ENCODE data around the gene LRBA. TPM values are rescaled to one million over a fixed set of nuclear protein-coding genes. Genes with fewer than 3 reads are reported as not detected.

Gene LRBA
- polyA plus RNA-seq, 1 of the 3 experiments (the other 2 are of a cell fraction) = 11.4 TPM

GRCh38 chr4:150853882-150854281 lies 161.2 kb downstream of the LRBA start:
- Histone ChIP-seq H3K4me3 (ENCODE audit: low read depth in 2 of 2, low read length in 1 of 2) (no peak overlapping the region), H3K36me3 (replicated peaks in 1 of 2; ENCODE audit: control insufficient read depth in 1 of 2, insufficient read depth in 2 of 2, low read length in 1 of 2) (peaks cover 5 to 8% of the 10 kb centered on the region in 2 experiments), H3K9ac (no peak overlapping the region), H2AFZ (ENCODE audit: low read depth) (no peak overlapping the region), H3K9me3 (no peaks in the 10 kb centered on the region), H3K4me1 (ENCODE audit: control insufficient read depth in 1 of 2, insufficient read depth in 2 of 2, low read depth in 1 of 2, low read length in 1 of 2) (no peaks in the 10 kb centered on the region; a peak in 1 of 4 replicates), H4K20me1 (ENCODE audit: insufficient read depth) (no peaks in the 10 kb centered on the region), H3K9me2 (no peaks in the 10 kb centered on the region), H3K27ac (ENCODE audit: low read depth in 2 of 2, low read length in 1 of 2) (no peak overlapping the region), H3K4me2 (no peak overlapping the region), H3F3A (replicated peaks; ENCODE audit: insufficient read depth) (no peaks in the 10 kb centered on the region), H3K79me2 (ENCODE audit: insufficient read depth) (no peaks in the 10 kb centered on the region), H3K27me3 (ENCODE audit: insufficient read depth) (no peaks in the 10 kb centered on the region)
- TF ChIP-seq IRF3 (IDR thresholded peaks at IDR 0.05; ENCODE audit: low read depth, low read length) = no peak
- TF ChIP-seq JUND (IDR thresholded peaks at IDR 0.05) = no peak
- ChIA-PET POLR2A (interaction anchor here (0.6 kb wide), 1 partner anchor 60 kb away, joined by 3 read pairs; no protein-coding TSS in a partner anchor), CTCF (interaction anchor here (2.0 kb wide), 1 partner anchor 13 kb away, joined by 7 read pairs; no protein-coding TSS in a partner anchor)
- DNase-seq = no peak
- WGBS (ENCODE audit: low lambda C conversion rate) = 95% methylated on average over 2 of the region's 2 CpGs

GRCh38 chr4:150852216-150852615 lies 162.9 kb downstream of the LRBA start:
- 95% methylated on average over 1 of the region's 1 CpG for WGBS (ENCODE audit: low lambda C conversion rate)
- Histone ChIP-seq H3K79me2 (ENCODE audit: insufficient read depth) (no peaks in the 10 kb centered on the region), H3K4me1 (ENCODE audit: control insufficient read depth in 1 of 2, insufficient read depth in 2 of 2, low read depth in 1 of 2, low read length in 1 of 2) (no peaks in the 10 kb centered on the region; a peak in 1 of 4 replicates), H3K9me3 (no peaks in the 10 kb centered on the region), H3K9me2 (0 out of 2 replicates have a peak, but pooled peaks cover 4% of the 10 kb centered on the region), H3K36me3 (replicated peaks in 1 of 2; ENCODE audit: control insufficient read depth in 1 of 2, insufficient read depth in 2 of 2, low read length in 1 of 2) (peaks cover 8 to 10% of the 10 kb centered on the region in 2 experiments), H3K4me3 (ENCODE audit: low read depth in 2 of 2, low read length in 1 of 2) (no peak overlapping the region), H3K27me3 (ENCODE audit: insufficient read depth) (no peaks in the 10 kb centered on the region), H3K9ac (no peak overlapping the region), H3K4me2 (no peak overlapping the region), H3K27ac (ENCODE audit: low read depth in 2 of 2, low read length in 1 of 2) (no peak overlapping the region), H3F3A (replicated peaks; ENCODE audit: insufficient read depth) (no peaks in the 10 kb centered on the region), H2AFZ (ENCODE audit: low read depth) (no peak overlapping the region), H4K20me1 (ENCODE audit: insufficient read depth) (no peaks in the 10 kb centered on the region)
- TF ChIP-seq RXRA (IDR thresholded peaks at IDR 0.05; ENCODE audit: borderline replicate concordance, low read depth) = no peak
- no peak for TF ChIP-seq CTCF (IDR thresholded peaks at IDR 0.05)
- TF ChIP-seq EP300 (IDR thresholded peaks at IDR 0.05; ENCODE audit: borderline replicate concordance in 1 of 2, low read depth in 1 of 2, low read length in 1 of 2) = no peak
- TF ChIP-seq POLR2AphosphoS5 (IDR thresholded peaks at IDR 0.05; ENCODE audit: low read depth, low read length) = no peak
- POLR2A ChIA-PET = no interaction called here
- no peak for DNase-seq
- CTCF ChIA-PET = interaction anchor here (2.0 kb wide), 1 partner anchor 15 kb away, joined by 7 read pairs; no protein-coding TSS in a partner anchor

GRCh38 chr4:150849016-150849415 lies 166.1 kb downstream of the LRBA start:
- no peak overlapping the region for H3K4me3 ChIP-seq (ENCODE audit: low read depth in 2 of 2, low read length in 1 of 2)
- no peak overlapping the region for H3K27ac ChIP-seq (ENCODE audit: low read depth in 2 of 2, low read length in 1 of 2)
- H3K9me3 ChIP-seq = no peaks in the 10 kb centered on the region
- ChIA-PET POLR2A (no interaction called here), CTCF (no interaction called here)
- 96% methylated on average over 1 of the region's 1 CpG for WGBS (ENCODE audit: low lambda C conversion rate)
- H3K36me3 ChIP-seq (replicated peaks in 1 of 2; ENCODE audit: control insufficient read depth in 1 of 2, insufficient read depth in 2 of 2, low read length in 1 of 2) = peaks cover 10 to 12% of the 10 kb centered on the region in 2 experiments
- H3K9me2 ChIP-seq = 0 out of 2 replicates have a peak, but pooled peaks cover 4% of the 10 kb centered on the region
- DNase-seq = no peak
- H3K9ac ChIP-seq = no peak overlapping the region
- no peaks in the 10 kb centered on the region for H3F3A ChIP-seq (replicated peaks; ENCODE audit: insufficient read depth)
- no peaks in the 10 kb centered on the region for H3K4me1 ChIP-seq (ENCODE audit: control insufficient read depth in 1 of 2, insufficient read depth in 2 of 2, low read depth in 1 of 2, low read length in 1 of 2)
- H2AFZ ChIP-seq (ENCODE audit: low read depth) = no peak overlapping the region
- H3K4me2 ChIP-seq = no peak overlapping the region
- H4K20me1 ChIP-seq (ENCODE audit: insufficient read depth) = no peaks in the 10 kb centered on the region
- H3K79me2 ChIP-seq (ENCODE audit: insufficient read depth) = no peaks in the 10 kb centered on the region
- no peaks in the 10 kb centered on the region for H3K27me3 ChIP-seq (ENCODE audit: insufficient read depth)
- no peak for TF ChIP-seq RAD21 (IDR thresholded peaks at IDR 0.05; ENCODE audit: low read length)
- TF ChIP-seq TAF1 (IDR thresholded peaks at IDR 0.05; ENCODE audit: borderline replicate concordance, low read depth, low read length) = no peak
- no peak for TF ChIP-seq CTCF (IDR thresholded peaks at IDR 0.05)
- TF ChIP-seq USF1 (IDR thresholded peaks at IDR 0.05; ENCODE audit: borderline replicate concordance, low read depth) = no peak
- no peak for TF ChIP-seq GATA2 (CRISPR knock-in tag; IDR thresholded peaks at IDR 0.05)
- no peak for TF ChIP-seq TEAD4 (IDR thresholded peaks at IDR 0.05; ENCODE audit: borderline replicate concordance, insufficient read depth)
- TF ChIP-seq FOSL2 (IDR thresholded peaks at IDR 0.05; ENCODE audit: borderline replicate concordance, low read depth) = no peak
- no peak for TF ChIP-seq RXRA (IDR thresholded peaks at IDR 0.05; ENCODE audit: borderline replicate concordance, low read depth)
- TF ChIP-seq POLR2AphosphoS5 (IDR thresholded peaks at IDR 0.05; ENCODE audit: low read depth, low read length) = no peak
- no peak for TF ChIP-seq ELF1 (IDR thresholded peaks at IDR 0.05)

Measured in SK-N-SH (cell line).